Measurements from ENCODE around the gene LTBP3.

Gene LTBP3

DNA sequence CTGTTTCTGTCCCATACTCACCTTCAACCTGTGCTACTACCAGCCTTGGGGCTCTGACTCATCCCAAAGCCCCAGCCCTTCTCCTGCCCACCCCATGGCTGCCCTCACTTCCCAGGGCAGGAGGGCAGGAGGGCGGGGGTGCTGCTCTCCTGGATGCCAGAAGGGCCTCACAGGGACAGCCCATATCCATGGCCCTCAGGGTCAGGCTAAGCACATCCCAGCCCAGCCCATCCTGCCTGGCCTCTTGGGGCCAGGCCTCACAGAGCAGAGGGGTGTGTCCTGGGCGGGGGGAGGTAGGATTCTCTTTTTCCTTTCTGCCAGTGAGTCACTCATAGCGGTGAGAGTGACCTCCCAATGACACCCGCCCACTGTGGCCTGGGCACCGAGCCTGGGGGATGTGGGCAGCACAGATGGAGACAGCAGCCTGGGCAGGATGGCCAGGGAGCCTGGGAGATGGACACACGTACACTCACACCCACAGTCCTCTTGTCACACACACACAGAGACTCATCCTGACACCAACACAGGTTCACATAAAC is 2.4 kb downstream of the LTBP3 start:
- no peak overlapping the region for H3K4me3 ChIP-seq (ENCODE audit: low read depth, low read length)

- no peak overlapping the region for H3K4me3 ChIP-seq (ENCODE audit: low read depth, low read length)
Measured at GRCh38 chr11:65554842-65555430, 3.2 kb downstream of the LTBP3 start.

GRCh38 chr11:65554057-65554818 is 3.9 kb downstream of the LTBP3 start:
- H3K4me3 ChIP-seq (ENCODE audit: low read depth, low read length) = no peak overlapping the region

GRCh38 chr11:65553301-65554001 is 4.7 kb downstream of the LTBP3 start:
- no peak overlapping the region for H3K4me3 ChIP-seq (ENCODE audit: low read depth, low read length)

- no peak overlapping the region for H3K4me3 ChIP-seq (ENCODE audit: low read depth, low read length)
Measured at GRCh38 chr11:65552388-65552951, 5.7 kb downstream of the LTBP3 start.

DNA sequence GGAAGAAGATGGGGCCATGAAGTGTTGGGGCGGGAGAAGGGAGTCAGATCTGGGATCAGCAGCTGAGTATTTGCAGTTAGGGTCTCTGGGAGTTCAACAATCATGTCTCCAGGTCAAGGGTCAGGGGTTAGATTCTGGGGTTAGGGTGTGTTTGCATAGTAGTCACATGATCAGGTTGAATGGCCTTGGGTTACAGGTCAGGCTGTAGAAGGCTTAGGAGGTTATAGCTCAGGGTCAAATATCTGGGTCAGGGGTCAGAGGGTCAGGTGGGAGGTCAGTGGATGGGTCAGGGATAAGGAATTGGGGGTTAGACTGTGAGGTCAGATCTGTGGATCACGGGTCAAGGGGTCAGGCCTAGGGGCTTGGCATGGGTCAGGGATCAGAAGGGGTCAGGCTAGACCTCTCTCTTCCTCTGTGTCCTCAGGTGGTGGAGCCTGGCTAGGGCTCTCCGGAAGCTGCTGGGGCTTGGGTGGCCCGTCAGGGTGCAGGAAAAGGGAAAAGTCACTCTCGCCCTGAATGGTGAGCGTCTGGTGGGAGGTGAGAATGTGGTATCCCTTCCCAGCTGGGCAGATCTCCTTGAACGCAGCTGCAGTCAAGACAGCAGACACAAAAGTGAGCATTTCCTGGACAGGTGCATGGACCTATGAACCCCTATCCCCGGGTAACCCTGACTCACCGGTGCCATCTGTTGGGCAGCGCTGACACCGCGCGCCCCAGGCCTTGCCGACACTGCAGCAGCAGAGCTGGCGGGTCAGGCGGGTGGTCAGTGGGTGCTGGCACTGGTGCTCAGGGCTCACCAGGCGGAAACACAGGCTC is 6.4 kb downstream of the LTBP3 start:
- no peak overlapping the region for H3K4me3 ChIP-seq (ENCODE audit: low read depth, low read length)

DNA sequence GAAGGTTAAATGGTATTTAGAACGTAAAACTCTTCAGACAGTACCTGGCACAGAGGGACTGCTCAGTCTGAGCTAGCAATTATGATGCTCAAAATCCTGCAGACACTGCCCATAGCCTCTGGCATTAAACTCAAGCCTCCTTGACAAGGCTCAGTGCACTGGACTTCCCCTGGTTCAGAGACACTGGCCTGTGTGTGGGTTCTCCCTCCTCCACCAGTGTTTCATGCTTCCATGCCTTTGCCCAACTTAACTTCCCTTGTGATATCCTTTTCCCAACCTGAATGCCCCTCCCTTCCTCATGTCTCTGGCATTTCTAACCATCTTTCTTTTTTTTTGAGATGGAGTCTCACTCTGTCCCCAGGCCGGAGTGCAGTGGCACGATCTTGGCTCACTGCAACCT is 9.1 kb downstream of the LTBP3 start:
- no peak overlapping the region for H3K4me3 ChIP-seq (ENCODE audit: low read depth, low read length)

- no peak overlapping the region for H3K4me3 ChIP-seq (ENCODE audit: low read depth, low read length)
Measured at GRCh38 chr11:65548395-65548794, 9.8 kb downstream of the LTBP3 start.

GRCh38 chr11:65547446-65548125 is 10.6 kb downstream of the LTBP3 start:
- H3K4me3 ChIP-seq (ENCODE audit: low read depth, low read length) = no peak overlapping the region

DNA sequence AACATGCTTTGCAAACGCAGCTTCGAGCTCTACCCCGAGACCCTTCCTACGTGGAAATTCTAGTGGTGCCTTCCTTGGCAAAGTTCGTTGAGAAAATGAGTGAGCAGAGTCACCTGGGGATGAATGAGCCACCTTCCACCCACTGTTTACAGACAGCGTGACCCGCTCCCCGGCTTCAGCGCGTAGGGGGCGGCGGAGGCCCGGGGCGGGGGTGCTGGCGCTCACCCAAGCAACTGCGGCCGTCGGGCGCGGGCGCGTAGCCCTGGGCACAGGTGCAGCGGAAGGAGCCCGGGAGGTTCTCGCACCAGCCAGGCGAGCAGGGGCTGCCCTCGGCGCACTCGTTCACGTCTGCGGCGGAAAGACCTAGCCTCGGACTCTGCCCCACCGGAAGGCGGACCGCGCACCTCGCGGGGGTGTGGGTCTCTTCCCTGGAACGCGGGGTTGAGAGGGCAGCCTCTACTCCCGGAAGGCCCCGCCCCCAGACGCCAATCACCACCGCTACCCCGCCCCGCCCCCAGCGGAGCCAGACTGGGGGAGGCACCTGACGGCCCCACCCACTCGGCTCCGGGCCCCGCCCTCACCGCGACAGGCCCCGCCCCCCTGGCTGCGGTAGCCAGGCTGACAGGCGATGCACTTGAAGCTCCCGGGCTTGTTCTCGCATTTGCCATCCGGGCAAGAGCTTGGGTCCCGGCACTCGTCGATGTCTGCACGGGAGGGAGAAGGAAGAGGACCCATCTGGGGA is 11.8 kb downstream of the LTBP3 start:
- peak overlapping the region; percentile 50 for H3K4me3 ChIP-seq (ENCODE audit: low read depth, low read length)

- H3K4me3 ChIP-seq (ENCODE audit: low read depth, low read length) = peak overlapping the region; percentile 50
Measured at GRCh38 chr11:65545853-65546216, 12.3 kb downstream of the LTBP3 start.

DNA sequence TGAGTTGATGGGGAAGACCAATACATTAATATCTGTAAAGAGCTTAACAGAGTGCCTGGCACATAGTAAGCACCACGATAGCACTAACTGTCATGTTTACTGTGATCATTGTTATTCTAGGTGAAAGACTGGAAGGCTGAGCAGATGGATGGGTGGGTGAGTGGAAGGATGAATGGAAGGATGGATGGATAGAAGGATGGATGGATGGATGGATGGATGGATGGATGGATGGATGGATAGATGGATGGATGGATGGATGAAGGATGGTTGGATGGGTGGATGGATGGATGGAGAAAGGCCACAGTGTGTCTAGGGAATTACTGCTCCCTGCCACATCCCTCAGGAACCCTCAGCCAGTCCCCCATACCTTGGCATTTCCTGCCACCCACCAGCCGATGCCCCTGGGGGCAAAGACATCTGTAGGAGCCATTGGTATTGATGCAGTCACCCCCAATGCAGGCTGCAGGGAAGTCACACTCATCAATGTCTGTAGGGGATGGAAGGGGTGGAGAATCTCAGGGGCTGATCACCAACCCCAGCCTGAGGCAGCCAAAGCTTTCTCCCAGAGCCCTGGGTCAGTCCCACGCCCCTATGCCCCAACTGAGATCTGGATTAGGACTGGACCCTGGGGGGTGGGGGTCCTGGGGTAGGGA is 15.3 kb downstream of the LTBP3 start:
- H3K4me3 ChIP-seq (ENCODE audit: low read depth, low read length) = no peak overlapping the region

- H3K4me3 ChIP-seq (ENCODE audit: low read depth, low read length) = peak overlapping the region; percentile 60
Measured at GRCh38 chr11:65541093-65541982, 16.8 kb downstream of the LTBP3 start.

- H3K4me3 ChIP-seq (ENCODE audit: low read depth, low read length) = peak overlapping the region; percentile 60
Measured at GRCh38 chr11:65540290-65541092, 17.7 kb downstream of the LTBP3 start.

DNA sequence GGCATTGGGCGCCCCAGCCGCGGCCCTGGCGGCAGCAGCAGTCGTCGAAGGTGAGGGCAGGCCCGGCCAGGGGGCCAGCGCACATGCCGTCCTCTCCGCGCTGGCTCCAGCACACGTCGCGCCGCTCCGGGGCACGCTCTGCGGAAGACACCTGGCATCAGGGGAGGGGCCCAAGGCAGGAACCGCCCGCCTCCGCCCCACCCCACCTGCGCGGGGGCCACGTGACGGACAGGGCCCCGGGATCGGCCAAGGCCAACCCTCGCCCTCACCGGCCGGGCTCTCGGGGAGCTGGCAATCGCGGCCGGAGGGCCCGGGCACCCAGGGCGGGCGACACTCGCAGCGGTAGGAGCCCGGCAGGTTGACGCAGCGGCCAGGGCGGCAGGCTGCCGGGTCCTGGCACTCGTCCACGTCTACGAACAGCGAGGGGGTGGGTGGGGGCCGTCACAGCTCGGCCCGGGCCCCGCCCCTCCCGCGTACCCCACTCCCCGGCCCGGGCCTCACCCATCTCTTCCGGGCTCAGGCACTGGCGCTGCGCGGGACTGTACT is 18.3 kb downstream of the LTBP3 start:
- peak overlapping the region; percentile 43 for H3K4me3 ChIP-seq (ENCODE audit: low read depth, low read length)

GRCh38 chr11:65538915-65539743 is 19.0 kb downstream of the LTBP3 start:
- peak overlapping the region; percentile 43 for H3K4me3 ChIP-seq (ENCODE audit: low read depth, low read length)
